ENCODE data around the gene PPEF2.

DNA sequence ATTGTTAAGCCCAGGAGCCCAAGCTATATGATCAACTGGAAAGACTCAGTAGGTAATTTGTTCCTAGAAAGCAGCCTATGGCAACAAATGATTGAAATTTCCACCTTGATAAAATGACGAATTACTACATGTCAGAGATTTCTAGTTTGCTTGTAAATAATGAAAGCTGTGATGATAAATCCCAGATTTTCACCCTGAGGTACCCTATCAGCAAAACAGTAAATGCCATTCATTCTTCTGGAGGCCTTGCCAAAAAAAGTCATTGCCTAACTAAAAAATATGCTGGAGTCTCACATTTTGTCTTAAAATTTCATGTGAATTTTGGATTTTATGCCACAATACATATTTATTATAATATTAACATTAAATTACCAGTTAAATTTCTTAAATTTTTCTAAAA, 71.3 kb downstream of the PPEF2 start:
- TF ChIP-seq POLR2A (IDR thresholded peaks at IDR 0.05; ENCODE audit: low read length) = no peak
- TF ChIP-seq GATA1 (IDR thresholded peaks at IDR 0.05; ENCODE audit: low read depth, low read length) = no peak
